ENCODE results near the gene THAP3.
"Not testable (repeated sequence)": the region's sequence is repeated elsewhere in the genome, so short reads cannot be mapped to it uniquely, and the experiment has no call there.

GRCh38 chr1:6599991-6600390 lies 24.7 kb upstream of the THAP3 start:
- TF ChIP-seq, protein P1, sequence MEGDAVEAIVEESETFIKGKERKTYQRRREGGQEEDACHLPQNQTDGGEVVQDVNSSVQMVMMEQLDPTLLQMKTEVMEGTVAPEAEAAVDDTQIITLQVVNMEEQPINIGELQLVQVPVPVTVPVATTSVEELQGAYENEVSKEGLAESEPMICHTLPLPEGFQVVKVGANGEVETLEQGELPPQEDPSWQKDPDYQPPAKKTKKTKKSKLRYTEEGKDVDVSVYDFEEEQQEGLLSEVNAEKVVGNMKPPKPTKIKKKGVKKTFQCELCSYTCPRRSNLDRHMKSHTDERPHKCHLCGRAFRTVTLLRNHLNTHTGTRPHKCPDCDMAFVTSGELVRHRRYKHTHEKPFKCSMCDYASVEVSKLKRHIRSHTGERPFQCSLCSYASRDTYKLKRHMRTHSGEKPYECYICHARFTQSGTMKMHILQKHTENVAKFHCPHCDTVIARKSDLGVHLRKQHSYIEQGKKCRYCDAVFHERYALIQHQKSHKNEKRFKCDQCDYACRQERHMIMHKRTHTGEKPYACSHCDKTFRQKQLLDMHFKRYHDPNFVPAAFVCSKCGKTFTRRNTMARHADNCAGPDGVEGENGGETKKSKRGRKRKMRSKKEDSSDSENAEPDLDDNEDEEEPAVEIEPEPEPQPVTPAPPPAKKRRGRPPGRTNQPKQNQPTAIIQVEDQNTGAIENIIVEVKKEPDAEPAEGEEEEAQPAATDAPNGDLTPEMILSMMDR (IDR thresholded peaks at IDR 0.05; ENCODE audit: low read length) = not testable (repeated sequence)
- not testable (repeated sequence) for TF ChIP-seq EZH2phosphoT487 (IDR thresholded peaks at IDR 0.05; ENCODE audit: low read length)
